ENCODE results near the gene SLC22A2.
"Not testable (repeated sequence)": the region's sequence is repeated elsewhere in the genome, so short reads cannot be mapped to it uniquely, and the experiment has no call there.

SLC22A2 gene

DNA sequence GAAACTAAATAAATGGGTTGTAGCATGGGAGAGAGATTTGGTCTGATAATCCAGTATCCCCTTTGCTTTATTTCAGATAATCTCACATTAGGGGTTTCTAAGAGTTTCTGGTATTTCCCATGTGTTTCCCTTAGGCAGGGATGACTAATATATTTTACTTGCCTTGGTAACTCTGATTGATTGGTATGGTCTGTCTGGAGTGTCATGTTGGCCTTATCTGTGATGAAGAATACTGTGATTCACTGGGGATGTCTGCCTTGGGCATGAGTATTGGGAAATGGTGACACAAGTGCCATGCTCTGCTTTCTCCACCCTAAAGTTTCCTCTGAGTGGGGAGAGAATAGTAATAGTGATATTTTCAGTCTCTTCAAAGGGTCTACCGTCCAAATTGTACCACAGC, 10.1 kb downstream of the SLC22A2 start:
- no peak for DNase-seq (ENCODE audit: low read depth)

DNA sequence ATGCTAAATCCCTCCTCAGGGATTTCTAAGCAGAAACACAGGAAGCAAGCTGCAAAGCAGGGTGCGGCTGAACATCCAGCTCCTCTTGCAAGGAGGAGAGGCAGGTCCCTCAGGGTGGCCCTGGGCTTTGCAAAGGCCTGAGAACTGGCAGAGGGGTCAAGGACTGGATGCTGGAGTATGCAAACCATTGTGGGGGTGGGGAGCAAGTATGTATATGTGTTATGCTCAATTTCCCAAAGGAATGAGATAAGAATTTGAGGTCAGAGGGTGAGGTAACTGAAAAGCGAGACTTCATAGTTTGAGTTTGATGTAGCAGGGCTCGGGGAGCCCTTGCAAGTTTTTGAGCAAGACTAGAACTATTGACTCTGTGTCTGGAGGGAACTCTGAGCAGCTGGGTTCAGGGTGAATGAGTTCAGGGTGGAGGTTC, 11.2 kb downstream of the SLC22A2 start:
- no peak for DNase-seq (ENCODE audit: low read depth)

DNA sequence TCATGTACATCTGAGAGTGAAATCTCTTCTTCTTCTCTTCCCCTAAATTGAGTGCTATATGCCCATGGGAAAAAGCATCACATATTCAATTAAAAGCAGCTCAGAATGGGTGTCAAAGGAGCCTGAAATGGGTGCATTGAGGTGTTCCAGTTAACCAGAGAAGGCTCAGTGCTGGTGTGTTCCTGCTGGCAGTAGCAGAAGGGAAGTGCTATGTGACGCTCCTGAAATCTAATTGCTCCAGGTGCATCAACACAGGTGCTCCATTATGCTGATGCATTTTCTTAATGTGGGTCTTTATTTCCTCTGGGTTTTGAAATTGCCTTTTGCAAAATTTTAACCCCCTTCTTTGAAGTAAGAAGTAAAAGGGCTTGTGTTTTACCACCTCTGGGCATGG, 17.9 kb downstream of the SLC22A2 start:
- no peak for DNase-seq (ENCODE audit: low read depth)

DNA sequence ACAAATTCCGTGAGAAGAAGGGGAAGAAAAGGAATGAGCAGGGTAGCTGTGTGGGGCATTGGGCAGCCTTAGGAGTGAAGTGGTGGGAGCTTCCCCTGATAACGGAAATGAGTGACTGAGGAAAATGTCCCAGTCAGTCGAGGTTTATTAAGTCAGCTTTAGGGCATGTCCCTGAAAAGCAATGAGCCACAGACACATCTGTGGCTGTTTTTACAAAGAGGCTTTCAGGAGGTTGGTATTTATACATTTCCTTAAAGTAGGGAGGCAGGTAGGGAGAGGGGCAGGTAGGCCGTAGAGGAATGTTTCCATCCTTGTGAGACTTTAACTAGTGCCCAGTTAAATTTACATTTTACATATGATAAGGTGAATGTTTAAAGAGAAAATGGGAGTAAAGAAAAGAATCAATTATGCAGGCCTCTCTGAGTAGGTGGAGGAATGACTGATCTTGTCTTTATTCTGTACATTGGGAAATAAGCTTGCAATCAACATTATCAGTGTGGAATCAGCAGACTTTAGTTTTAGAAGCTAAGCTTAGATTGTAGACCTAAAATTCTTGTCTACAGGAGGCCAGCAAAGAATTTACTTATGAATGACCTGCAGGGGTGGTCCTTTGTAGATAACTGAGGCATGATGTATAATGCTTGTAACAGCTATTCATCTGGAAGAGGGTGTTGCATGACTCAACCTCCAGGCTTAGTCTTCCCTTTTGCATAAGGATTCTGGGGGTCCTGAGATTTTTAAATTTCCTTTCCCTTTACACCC, 18.5 kb downstream of the SLC22A2 start:
- DNase-seq (ENCODE audit: low read depth): no peak

DNA sequence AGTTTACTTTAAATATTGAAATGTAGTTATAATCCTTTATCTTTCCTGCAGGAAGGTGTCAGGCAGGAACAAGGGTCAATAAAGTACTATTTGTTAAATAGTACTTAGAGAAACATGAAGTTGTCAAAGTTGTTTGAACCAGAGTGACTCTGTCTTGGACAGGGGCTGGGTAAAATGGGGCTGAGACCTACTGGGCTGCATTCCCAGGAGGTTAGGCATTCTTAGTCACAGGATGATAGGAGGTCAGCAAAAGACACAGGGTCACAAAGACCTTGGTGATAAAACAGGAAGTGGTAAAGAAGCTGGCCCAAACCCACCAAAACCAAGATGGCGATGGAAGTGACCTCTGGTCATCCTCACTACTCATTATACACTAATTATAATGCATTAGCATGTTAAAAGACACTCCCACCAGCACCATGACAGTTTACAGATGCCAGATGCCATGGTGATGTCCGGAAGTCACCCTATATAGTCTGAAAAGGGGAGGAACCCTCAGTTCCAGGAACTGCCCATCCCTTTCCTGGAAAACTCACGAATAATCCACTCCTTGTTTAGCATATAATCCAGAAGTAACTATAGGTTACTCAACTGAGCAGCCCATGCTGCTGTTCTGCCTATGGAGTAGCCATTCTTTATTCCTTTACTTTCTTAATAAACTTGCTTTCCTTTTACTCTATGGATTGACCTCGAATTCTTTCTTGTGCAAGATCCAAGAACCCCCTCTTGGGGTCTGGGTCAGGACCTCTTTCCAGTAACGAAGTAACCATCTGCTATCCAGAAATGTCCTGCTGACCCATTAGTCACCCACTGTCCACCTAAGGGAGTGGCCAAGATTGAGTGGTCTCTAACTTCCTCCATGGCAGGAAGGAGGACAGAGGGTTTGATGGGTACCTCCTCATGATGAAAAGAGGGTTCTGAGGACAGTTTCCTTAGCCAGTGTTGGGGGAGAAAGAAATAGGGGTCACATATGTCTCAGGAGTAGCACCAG, 19.6 kb downstream of the SLC22A2 start:
- no peak for DNase-seq (ENCODE audit: low read depth)

DNA sequence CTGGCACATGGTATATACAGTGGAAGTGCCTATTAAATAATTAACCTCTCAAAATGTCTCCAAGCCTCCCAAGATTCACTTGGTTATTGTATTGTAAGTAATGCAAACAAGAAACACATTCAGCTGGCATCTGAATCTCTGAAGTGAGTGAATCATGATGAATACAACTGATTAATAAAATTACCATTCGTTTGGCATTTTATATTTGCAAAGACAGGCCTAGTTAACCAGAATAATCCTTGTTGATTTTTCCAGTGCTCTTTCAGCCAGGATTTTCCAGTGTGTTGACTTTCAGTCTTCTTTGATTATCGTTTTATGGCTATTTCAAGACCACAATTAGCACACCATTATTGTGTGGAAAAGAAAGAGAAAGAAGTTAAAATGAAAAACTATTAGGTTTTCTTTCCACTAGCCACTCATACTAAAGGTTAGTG, 20.3 kb downstream of the SLC22A2 start:
- no peak for DNase-seq (ENCODE audit: low read depth)

DNA sequence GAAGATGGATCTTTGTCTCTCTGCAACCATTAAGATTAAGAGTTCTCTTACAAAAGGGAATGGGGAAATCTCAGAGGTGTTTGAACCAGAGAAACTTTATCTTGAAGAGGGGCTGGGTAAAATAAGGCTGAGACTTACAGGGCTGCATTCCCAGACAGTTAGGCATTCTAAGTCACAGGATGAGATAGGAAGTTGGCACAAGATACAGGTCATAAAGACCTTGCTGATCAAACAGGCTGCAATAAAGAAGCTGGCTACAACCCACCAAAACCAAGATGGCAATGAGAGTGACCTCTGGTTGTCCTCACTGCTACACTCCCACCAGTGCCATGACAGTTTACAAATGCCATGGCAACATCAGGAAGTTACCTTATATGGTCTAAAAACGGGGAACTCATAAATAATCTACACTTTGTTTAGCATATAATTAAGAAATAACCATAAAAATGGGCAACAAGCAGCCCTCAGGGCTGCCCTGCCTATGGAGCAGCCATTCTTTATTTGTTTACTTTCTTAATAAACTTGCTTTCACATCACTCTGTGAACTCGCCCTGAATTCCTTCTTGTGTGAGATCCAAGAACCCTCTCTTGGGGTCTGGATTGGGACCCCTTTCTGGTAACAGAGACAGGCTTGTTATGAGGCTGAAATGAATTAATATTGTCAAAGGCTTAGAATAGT, 20.9 kb downstream of the SLC22A2 start:
- DNase-seq (ENCODE audit: low read depth): not testable (repeated sequence)

DNA sequence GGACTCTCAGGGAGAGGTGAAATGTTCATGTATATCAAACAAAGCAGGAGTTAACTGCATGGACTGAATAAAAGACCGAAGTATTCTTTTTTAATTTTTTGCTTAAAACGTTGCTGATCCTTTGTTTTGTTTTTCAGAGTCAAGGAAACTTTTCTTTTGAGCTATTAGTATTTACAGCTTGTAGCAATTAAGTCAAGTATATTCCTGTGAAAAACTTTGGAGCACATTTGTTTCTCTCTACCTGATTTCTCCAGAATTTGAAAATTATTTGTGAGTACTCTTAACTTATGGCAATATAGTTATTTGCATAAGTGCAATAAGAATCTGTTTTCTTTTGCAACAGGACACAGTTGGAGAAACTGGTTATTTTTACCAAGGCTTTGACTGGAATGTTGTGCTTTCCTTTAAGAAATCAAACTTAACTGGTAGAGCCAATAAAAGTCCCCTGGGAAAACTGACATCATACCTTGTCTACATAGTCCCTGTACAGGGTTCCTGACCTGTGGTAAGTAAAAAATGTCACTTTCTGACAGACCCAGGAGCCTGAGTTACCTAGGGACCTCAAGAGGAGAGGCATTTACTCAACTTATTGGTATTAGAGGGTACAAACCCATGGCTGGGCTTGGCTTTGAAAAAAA, 22.3 kb downstream of the SLC22A2 start:
- DNase-seq (ENCODE audit: low read depth): not testable (repeated sequence)

DNA sequence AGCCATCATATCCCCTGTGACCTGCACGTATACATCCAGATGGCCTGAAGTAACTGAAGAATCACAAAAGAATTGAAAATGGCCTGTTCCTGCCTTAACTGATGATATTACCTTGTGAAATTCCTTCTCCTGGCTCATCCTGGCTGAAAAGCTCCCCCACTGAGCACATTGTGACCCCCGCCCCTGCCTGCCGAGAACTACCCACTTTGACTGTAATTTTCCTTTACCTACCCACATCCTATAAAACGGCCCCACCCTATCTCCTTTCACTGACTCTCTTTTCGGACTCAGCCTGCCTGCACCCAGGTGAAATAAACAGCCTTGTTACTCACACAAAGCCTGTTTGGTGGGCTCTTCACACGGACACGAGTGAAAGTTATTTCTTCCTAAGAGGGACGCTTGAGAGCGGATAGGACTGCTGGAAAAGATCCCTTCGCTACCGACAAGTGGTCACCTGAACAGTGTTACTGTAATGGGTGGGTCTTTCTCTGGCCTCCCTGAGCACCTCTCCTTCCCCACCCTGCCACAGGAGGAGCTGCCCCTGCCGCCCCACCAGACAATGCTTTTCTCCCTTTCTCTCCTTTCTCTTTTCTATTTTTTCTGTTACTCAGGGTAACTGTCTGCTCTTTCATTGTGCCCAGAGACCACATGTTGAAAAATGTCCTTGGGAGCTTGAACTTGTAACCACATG, 24.5 kb downstream of the SLC22A2 start:
- DNase-seq (ENCODE audit: low read depth): not testable (repeated sequence)

DNA sequence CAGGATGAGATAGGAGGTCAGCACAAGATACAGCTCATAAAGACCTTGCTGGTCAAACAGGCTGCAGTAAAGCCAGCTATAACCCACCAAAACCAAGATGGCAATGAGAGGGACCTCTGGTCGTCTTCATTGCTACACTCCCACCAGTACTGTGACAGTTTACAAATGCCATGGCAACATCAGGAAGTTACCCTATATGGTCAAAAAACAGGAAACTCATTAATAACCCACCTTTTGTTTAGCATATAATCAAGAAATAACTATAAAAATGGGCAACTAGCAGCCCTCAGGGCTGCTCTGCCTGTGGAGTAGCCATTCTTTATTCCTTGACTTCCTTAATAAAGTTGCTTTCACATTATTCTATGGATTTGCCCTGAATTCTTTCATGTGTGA, 30.9 kb downstream of the SLC22A2 start:
- no peak for DNase-seq (ENCODE audit: low read depth)

DNA sequence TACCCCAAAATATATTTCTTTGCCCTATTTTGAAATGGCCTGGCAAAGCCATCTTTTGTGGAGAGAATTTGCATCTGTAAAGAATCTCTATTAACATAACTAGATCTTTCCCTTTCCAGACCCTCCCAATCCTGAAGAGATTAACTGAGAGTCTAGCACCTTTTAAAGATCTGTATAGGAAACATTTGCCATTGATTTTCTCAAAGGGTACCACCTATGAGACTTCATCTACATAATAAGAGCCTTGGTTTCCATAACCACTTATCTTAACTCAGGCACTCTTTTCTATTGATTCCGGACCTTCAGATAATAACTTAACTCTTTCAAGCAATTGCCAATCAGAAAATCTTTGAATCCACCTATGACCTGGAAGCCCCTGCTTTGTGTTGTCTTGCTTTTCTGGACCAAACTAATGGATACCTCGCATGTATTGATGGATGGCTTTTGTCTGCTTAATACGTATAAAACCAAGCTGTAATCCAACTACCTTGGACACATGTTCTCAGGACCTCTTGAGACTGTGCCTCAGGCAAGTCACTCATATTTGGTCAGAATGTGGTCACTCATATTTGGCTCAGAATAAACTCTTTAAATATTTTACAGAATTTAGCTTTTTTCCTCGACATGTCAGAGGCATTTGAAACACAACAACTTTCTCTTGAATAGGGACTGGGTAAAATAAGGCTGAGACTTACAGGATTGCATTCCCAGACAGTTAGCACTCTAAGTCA, 31.4 kb downstream of the SLC22A2 start:
- DNase-seq (ENCODE audit: low read depth): no peak

DNA sequence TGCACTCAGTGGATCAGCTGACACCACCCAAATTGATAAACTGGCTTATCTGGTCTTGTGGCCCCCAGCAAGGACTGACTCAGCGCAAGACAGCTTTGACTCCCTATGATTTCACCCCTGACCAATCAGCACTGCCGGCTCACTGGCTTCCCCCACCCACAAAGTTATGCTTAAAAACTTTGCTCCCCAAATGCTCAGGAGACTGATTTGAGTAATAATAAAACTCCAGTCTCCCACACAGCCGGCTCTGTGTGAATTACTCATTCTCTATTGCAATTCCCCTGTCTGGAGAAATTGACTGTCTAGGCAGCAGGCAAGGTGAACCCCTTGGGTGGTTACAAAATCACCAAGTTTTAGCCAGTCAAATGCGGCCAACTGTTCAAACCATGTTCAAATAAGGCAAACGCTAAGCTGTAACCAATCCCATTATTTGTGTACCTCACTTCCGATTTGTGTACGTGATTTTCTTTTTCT, 32.5 kb downstream of the SLC22A2 start:
- DNase-seq (ENCODE audit: low read depth): no peak

DNA sequence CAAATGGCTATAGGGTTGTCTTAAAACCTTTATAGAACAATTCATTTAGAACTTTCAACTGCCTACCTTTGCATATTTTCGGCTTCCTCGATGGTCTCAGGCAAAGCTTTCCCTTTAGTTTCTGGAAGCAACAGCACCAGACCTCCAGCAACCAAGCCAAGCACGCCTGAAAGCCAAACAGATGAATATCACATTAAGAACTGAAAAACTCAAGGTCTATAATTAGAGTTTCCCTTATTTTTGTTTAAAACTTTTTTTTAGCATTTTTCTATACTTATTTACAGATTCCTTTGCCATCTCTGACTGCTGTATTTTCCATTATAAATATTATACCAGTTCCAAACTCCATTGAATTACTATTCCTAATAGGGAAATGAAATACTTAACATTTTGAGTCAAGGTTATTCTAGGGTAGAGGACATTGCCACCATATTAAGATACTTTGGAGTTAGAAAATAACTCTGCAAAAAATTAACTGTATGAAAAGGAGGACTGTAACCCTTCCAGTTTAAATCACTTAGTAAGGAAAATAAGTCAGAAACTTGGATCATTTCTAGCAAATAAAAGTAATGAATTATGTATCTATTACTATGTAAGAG, 33.9 kb downstream of the SLC22A2 start:
- no peak for DNase-seq (ENCODE audit: low read depth)

DNA sequence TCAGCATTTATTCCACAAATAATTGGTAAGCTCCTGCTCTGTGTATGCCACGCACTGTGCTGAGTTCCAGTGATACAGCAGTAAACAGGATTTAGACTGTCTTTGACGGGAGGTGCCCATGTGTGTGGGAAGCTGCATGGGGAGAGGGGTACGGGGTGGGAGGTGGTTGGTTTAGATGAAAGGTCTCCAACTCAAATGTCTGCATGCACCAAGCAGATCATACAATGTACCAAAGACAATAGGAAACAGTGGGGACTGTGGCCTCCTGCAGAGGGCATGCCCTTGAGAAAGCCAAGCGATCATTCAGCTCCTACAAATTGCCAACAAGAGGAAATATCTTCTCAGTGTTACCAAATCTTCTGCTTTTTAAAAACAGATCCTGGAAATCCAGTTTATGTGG, 36.1 kb downstream of the SLC22A2 start:
- DNase-seq (ENCODE audit: low read depth): no peak

DNA sequence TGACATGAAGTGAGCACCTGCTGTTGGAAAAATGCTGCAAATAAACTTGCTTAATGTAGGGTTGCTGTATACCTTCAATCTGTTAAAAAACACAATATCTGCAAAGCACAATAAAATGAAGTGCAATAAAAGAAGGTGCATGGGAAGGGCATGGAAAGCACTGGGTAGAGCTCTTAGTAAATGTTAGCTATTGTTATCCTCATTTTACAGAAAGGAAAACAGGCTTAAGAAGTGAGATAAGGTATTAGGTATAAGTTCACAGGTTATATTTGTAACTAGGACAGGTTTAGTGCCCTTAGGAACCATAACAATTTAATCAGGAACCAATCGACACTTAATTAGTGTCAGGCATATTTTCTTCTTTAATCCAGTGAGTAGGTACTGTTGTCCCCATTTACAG, 36.7 kb downstream of the SLC22A2 start:
- no peak for DNase-seq (ENCODE audit: low read depth)

DNA sequence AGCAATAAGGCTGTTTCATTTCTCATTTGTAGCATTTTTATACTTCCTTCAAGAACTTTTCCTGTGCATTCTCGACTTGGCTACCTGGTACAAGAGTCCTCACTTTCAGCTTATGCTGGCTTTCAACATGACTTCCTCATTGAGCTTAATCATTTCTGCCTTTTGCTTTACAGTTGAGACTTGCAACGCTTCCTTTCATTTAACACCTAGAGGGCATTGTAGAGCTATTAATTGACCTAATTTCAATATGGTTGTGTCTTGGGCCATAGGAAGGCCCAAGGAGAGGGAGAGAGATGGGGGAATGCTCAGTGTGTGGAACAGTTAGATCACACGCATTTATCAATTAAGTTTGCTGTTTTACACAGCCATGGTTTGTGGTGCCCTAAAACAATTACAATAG, 37.2 kb downstream of the SLC22A2 start:
- DNase-seq (ENCODE audit: low read depth): no peak

DNA sequence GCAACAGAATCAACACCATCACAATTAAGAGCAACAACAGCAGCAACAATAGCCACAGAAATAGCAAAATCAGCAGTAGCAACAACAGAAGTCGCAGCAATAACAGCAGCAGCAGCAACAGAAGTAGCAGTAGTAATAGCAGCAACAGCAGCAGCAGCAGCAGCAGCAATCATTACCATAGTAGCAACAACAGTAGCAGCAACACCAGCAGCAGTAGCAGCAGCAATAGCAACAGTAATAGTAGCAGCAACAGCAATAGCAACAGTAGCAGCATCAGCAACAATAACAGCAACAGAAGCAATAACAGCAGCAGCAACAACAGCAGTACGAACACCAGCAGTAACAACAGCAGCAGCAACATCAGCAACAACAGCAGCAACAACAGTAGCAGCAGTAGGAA, 39.8 kb downstream of the SLC22A2 start:
- no peak for DNase-seq (ENCODE audit: low read depth)

DNA sequence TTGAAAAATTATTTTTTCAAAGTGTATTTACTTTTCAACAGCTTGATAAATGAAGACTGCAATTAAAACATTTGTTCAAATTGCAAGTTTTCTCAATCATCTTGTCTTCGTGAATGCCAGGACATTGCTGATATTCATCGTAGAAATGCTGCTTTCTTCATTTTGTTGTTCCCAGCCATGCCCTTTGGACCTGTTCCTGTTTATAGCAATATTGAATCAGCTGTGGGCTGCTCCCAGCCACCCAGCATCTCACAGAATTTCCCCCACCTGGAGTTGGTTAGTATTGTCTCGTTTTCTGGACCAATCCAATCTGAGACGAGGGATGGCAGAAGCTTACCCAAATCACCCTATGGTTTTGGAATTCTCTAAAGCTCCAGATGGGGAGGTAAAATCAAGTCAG, 40.8 kb downstream of the SLC22A2 start:
- no peak for DNase-seq (ENCODE audit: low read depth)

DNA sequence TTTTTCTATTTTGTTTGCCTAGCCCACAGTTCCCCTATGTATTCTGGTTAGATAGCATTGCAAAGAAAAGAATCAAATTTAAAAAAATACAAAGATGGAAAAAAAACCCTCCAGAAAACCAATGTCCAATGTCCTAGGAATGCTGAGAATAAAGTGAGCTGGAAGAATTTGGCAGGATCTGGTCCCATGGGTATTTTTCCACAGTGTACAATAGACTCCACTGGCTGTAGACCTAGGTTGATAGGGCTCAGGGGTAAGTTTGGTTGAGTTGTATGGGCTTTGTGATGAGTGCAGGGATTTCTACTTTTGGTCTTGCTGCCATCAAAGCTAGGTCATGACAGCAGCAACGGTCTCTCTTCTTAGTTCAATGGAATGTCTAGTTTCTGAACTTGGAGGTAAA, 41.5 kb downstream of the SLC22A2 start:
- no peak for DNase-seq (ENCODE audit: low read depth)

DNA sequence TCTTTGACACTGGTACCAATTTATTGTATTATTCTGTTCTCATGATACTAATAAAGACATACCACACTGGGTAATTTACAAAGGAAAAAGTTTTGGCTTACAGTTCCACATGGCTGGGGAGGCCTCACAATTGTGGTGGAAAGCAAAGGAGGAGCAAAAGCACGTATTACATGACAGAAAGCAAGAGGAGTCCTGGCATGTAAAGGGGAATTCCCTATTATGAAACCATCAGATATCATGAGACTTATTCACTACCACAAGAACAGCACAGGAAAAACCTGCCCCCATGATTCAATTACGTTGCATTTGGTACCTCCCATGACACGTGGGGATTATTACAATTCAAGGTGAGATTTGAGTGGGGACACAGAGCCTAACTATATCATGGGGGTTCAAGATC, 43.4 kb downstream of the SLC22A2 start:
- no peak for DNase-seq (ENCODE audit: low read depth)

All from activated T-cell treated with anti-CD3 and anti-CD28 coated beads for 1 hour (primary cell).